Esophagus muscularis mucosa (tissue), 4 donors: ENCODE results near the gene STAP2. TPM values are rescaled to one million over a fixed set of nuclear protein-coding genes. Genes with fewer than 3 reads are reported as not detected.
"Not testable (repeated sequence)": the region's sequence is repeated elsewhere in the genome, so short reads cannot be mapped to it uniquely, and the experiment has no call there.

Experiments used
- DNase-seq: peaks from one replicate; pipeline ENCODE4 v3.0.0-alpha.2; 2017; ENCODE audit errors: extremely low spot score
- H3K27ac ChIP-seq, 4 donors: fragments of 200-600 bp; sonication (generic); replicated peaks in 1 of 4; 1 replicate in 3 of 4; 2 replicates in 1 of 4; pipeline ENCODE4 v1.5.1; 2016 to 2019; ENCODE audit warnings: mild to moderate bottlenecking in 1 of 4
- H3K27me3 ChIP-seq, 4 donors: fragments of 200-600 bp; sonication (generic); one replicate each; pipeline versions ENCODE4 v1.5.1 to v1.6.0; 2016 to 2019
- H3K36me3 ChIP-seq, 4 donors: fragments of 200-600 bp; sonication (generic); one replicate each; pipeline ENCODE4 v1.5.1; 2016 to 2019
- H3K4me1 ChIP-seq, 4 donors: fragments of 200-600 bp; sonication (generic); one replicate each; pipeline ENCODE4 v1.5.1; 2016 to 2019
- H3K4me3 ChIP-seq, 4 donors: fragments of 200-600 bp; sonication (generic); 1 replicate in 2 of 4; 2 replicates in 2 of 4; pipeline ENCODE4 v1.5.1; 2016 to 2019; ENCODE audit warnings: mild to moderate bottlenecking in 4 of 4, moderate library complexity in 1 of 4
- H3K9me3 ChIP-seq, 4 donors: fragments of 200-600 bp; sonication (generic); 1 replicate in 3 of 4; 2 replicates in 1 of 4; pipeline ENCODE4 v1.5.1; 2016 to 2019
- EP300 ChIP-seq: sonication (generic); formaldehyde crosslinking; IDR thresholded peaks from one replicate; pipeline ENCODE4 v1.6.1; 2017; ENCODE audit warnings: antibody characterized with exemption
- POLR2A ChIP-seq: fragments of 450-650 bp; IDR thresholded peaks from one replicate; pipeline ENCODE4 v1.6.1; 2017; ENCODE audit warnings: antibody characterized with exemption, moderate library complexity, mild to moderate bottlenecking, low read depth
- POLR2AphosphoS5 ChIP-seq, 2 donors: sonication (generic); formaldehyde crosslinking; IDR thresholded peaks; one replicate each; pipeline ENCODE4 v1.6.1; 2017; ENCODE audit warnings: antibody characterized with exemption in 2 of 2
- WGBS: methylation state at CpG from one replicate; pipeline ENCODE4 v1.1.5; 2018; 5-methylcytosine and 5-hydroxymethylcytosine counted together
- intact Hi-C: fragments of 100-400 bp; cut with DNase I; formaldehyde crosslinking; loops from one replicate; pipeline ENCODE4 v1.15.1; 2023
- total RNA-seq, 4 donors: library from RNA; depleted of rRNA; stranded (reverse); fragments of >200 nt; gene quantifications; one replicate each; pipeline versions ENCODE4 v1.1.0 to v1.2.1, GENCODE V29; 2016
- TF ChIP-seq, protein P1 (sequence below), 3 experiments: fragments of 200-600 bp in 2 of 3; fragments of 450-650 bp in 1 of 3; sonication (generic) in 2 of 3; IDR thresholded peaks; one replicate each; pipeline ENCODE4 v1.5.1; 2017 to 2019; ENCODE audit warnings: antibody characterized with exemption in 3 of 3, mild to moderate bottlenecking in 2 of 3, moderate library complexity in 1 of 3

STAP2 gene
- total RNA-seq, 4 donors from 2014 or later = 0.52 to 3.3 (median 1.7) TPM; not detected in 1

DNA sequence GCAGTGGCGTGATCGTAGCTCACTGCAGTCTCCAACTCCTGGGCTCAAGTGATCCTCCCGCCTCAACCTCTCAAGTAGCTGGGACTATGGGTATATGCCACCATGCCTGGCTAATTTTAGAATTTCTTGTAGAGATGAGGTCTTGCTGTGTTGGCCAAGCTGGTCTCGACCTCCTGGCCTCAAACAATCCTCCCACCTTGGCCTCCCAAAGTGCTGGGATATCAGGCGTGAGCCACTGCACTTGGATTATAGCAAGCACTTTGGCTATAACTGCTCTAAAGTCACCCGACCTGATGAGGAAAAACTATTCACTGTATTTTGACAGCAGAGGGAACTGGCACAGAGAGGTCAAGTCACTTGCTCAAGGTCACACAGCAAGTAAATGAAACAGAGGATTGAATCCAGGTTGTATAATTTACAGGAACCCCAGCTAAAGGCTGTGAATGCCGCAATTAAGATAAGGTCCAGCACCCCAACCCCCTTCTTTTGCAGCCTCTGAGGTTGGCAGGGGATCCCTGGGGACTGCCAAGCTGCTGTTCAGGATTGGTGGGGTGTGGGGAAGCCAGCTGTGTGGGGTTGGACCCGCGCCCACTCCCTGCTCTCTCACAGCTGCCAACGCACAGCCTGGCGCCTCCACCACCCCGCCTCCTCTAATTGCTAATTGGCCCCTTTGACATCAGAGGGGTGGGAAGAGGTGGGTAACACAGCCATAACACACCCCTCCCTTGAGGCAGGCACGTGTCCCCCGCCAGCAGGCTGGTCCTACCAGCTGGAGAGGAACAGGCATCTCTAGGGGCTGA lies 42.5 kb downstream of the STAP2 start:
- TF ChIP-seq POLR2A = no peak
- Histone ChIP-seq H3K27ac (no peak overlapping the region), H3K27me3 (peaks cover 0 to 72% (median 0%) of the 10 kb centered on the region in 4 donors), H3K9me3 (no peaks in the 10 kb centered on the region), H3K36me3 (no peaks in the 10 kb centered on the region), H3K4me1 (peaks cover 0 to 3% (median 0%) of the 10 kb centered on the region in 4 donors), H3K4me3 (no peak overlapping the region)
- WGBS = 55% methylated on average over 12 of the region's 14 CpGs
- intact Hi-C loops = no loop called here
- no peak for DNase-seq

DNA sequence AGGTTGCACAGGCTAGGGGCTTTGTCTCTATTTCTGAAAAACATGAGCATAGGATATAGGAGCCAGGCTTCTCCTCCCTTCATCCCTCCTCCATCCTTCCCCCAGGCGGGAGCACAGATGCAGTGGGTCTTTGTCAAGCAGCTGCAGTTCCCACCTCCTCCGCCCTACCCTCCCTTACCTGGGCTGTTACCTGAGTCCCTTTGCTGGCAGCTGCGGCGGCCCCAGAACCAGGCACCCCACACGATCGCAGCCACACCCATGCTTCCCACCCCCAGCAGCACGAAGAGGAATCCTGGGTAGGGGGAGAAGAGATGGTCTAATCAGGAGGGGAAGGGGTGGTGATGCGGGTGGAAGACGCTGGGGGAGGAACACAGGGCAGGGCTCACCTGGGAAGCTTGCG lies 44.2 kb downstream of the STAP2 start:
- Histone ChIP-seq H3K9me3 (no peaks in the 10 kb centered on the region), H3K27me3 (peaks cover 0 to 78% (median 0%) of the 10 kb centered on the region in 4 donors), H3K36me3 (no peaks in the 10 kb centered on the region), H3K4me3 (no peak overlapping the region), H3K4me1 (peaks cover 0 to 3% (median 0%) of the 10 kb centered on the region in 4 donors), H3K27ac (no peak overlapping the region)
- no peak for TF ChIP-seq EP300
- no peak for TF ChIP-seq POLR2A
- TF ChIP-seq, protein P1, sequence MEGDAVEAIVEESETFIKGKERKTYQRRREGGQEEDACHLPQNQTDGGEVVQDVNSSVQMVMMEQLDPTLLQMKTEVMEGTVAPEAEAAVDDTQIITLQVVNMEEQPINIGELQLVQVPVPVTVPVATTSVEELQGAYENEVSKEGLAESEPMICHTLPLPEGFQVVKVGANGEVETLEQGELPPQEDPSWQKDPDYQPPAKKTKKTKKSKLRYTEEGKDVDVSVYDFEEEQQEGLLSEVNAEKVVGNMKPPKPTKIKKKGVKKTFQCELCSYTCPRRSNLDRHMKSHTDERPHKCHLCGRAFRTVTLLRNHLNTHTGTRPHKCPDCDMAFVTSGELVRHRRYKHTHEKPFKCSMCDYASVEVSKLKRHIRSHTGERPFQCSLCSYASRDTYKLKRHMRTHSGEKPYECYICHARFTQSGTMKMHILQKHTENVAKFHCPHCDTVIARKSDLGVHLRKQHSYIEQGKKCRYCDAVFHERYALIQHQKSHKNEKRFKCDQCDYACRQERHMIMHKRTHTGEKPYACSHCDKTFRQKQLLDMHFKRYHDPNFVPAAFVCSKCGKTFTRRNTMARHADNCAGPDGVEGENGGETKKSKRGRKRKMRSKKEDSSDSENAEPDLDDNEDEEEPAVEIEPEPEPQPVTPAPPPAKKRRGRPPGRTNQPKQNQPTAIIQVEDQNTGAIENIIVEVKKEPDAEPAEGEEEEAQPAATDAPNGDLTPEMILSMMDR (IDR thresholded peaks at IDR 0.05) = no peak
- no peak for TF ChIP-seq POLR2AphosphoS5 (IDR thresholded peaks at IDR 0.05)
- intact Hi-C loops = no loop called here
- DNase-seq = no peak
- WGBS = 68% methylated on average over 9 of the region's 10 CpGs

DNA sequence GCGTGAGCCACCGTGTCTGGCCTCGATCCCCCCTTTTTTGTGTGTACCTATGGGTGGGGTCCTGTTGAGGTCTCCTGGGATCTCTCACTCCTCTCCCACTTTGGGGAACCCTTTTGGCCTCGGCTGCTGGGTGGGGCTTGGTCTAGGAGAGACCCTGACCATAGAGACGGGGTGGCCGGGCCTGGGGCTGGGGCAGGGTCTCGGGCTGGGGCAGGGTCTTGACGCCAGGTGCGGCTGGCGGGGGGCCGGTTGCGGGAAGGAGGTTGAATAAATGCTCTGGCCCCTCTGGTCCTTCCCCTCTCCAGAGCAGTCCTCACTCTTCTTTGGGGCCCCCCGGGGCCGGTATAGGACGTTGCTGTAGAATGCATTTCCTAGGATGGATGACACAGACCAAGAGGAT lies 46.1 kb downstream of the STAP2 start:
- H3K4me3 ChIP-seq = no peak overlapping the region
- intact Hi-C loops = no loop called here
- peaks cover 0 to 73% (median 0%) of the 10 kb centered on the region in 4 donors for H3K27me3 ChIP-seq
- WGBS = 86% methylated on average over 13 of the region's 15 CpGs
- no peak for DNase-seq
- no peaks in the 10 kb centered on the region for H3K9me3 ChIP-seq
- H3K4me1 ChIP-seq = peaks cover 0 to 3% (median 0%) of the 10 kb centered on the region in 4 donors
- TF ChIP-seq POLR2AphosphoS5 (IDR thresholded peaks at IDR 0.05) = no peak
- TF ChIP-seq EP300 = no peak
- TF ChIP-seq POLR2A = no peak
- TF ChIP-seq, protein P1 (IDR thresholded peaks at IDR 0.05) = no peak
- no peaks in the 10 kb centered on the region for H3K36me3 ChIP-seq
- H3K27ac ChIP-seq = no peak overlapping the region

DNA sequence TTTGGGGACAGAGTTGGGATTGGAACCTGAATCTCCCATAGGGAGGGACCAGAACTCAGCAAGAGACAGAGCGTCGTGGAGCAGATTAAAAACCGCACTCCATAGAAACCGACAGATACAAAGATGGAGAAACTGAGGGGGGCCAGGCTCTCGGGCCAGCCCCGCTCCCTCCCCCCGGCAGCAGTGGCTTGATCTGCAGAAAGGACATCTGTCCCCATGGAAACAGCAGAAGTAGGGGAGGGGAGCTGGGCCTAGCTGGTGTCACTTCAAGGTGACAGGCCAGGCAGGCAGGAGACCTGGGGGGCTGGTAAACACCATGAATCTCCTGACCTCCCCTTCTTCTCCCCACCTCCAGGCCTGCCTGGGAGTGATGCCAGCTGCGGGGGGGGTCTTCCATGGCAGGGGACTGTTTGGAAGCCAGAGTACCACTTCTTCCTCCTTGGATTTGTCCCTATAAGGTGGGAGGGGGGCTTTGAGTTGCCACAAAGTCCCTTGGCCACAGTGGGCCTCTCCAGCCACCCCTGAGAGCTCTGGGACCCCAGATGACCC lies 47.4 kb downstream of the STAP2 start:
- 63% methylated on average over 6 of the region's 8 CpGs for WGBS
- H3K4me3 ChIP-seq = no peak overlapping the region
- TF ChIP-seq EP300 (no peak), POLR2AphosphoS5 (IDR thresholded peaks at IDR 0.05) (no peak)
- TF ChIP-seq, protein P1 (IDR thresholded peaks at IDR 0.05) = no peak

DNA sequence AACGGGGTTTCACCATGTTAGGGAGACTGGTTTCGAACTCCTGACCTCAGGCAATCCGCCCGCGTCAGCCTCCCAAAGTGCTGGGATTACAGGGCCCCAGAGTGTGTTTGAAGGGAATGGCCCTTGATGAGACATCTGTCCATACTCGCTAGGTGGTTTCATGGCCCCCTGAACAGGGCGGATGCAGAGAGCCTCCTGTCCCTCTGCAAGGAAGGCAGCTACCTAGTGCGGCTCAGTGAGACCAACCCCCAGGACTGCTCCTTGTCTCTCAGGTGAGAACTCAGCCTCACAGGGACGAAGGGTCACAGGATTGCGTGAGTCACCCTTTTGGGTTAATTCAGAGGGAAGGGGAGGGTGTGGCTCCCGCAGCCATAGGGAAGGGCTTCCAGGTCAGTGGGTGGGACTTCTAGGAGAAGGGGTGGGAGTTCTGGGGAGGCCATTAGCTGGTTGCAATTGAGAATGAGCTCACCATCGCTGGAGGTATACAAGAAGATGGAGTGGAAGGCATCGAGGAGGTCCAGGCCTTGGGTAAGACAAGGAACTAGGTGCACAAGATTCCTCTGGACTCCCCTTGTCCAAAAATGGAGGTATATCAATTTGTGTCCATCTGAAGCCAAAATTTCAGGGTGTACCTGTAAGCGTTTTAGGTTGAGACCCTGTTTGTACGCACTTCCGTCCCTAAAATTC lies 50.4 kb downstream of the STAP2 start:
- Histone ChIP-seq H3K27me3 (peaks cover 0 to 82% (median 5%) of the 10 kb centered on the region in 4 donors), H3K4me3 (no peak overlapping the region), H3K4me1 (no peaks in the 10 kb centered on the region), H3K27ac (no peak overlapping the region), H3K36me3 (no peaks in the 10 kb centered on the region), H3K9me3 (no peaks in the 10 kb centered on the region)
- no peak for DNase-seq
- intact Hi-C loops = no loop called here
- TF ChIP-seq POLR2A (no peak), EP300 (no peak), POLR2AphosphoS5 (IDR thresholded peaks at IDR 0.05) (no peak)
- TF ChIP-seq, protein P1 (IDR thresholded peaks at IDR 0.05) = no peak
- 87% methylated on average over 16 of the region's 16 CpGs for WGBS

More for the DNA sequence above, 47.4 kb downstream of the STAP2 start:
- no peaks in the 10 kb centered on the region for H3K9me3 ChIP-seq
- H3K27ac ChIP-seq = no peak overlapping the region
- no peak for DNase-seq
- no peaks in the 10 kb centered on the region for H3K36me3 ChIP-seq
- no peaks in the 10 kb centered on the region for H3K4me1 ChIP-seq
- H3K27me3 ChIP-seq = peaks cover 0 to 72% (median 0%) of the 10 kb centered on the region in 4 donors
- intact Hi-C loops = no loop called here

DNA sequence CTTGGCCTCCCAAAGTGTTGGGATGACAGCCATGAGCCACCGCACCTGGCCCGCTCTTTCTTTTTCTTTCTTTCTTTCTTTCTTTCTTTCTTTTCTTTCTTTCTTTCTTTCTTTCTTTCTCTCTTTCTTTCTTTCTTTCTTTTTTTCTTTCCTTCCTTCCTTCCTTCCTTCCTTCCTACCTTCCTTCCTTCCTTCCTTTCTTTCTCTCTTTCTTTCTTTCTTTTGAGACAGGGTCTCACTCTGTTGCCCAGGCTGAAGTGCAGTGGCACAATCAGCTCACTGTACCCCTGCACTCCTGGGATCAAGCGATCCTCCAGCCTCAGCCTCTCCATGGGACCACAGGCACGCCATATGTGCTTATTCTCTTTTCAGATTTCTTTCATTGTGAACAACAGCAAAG lies 52.5 kb downstream of the STAP2 start:
- H3K27ac ChIP-seq, DNase-seq, H3K9me3 ChIP-seq, intact Hi-C loops, H3K36me3 ChIP-seq, H3K4me3 ChIP-seq, H3K4me1 ChIP-seq: not testable (repeated sequence)
- 93% methylated on average over 4 of the region's 4 CpGs for WGBS
- peaks cover 0 to 86% (median 8%) of the 10 kb centered on the region in 4 donors for H3K27me3 ChIP-seq
